KOPT-K1 (cell line): ENCODE measurements around the gene MGAT5.
A peak's percentile ranks its signal among the peaks of the same experiment; 100 is the strongest.

Source experiments
- H3K27ac ChIP-seq: fragments of 200-600 bp; sonication (generic); 2 replicates; pipeline ENCODE4 v1.5.1; 2016; ENCODE audit warnings: antibody characterized with exemption, mild to moderate bottlenecking, low read depth, low read length; ENCODE audit not compliant: poor library complexity, severe bottlenecking
- H3K36me3 ChIP-seq: fragments of 200-600 bp; sonication (generic); 2 replicates; pipeline ENCODE4 v1.5.1; 2017; ENCODE audit warnings: antibody characterized with exemption, mild to moderate bottlenecking, low read length, moderate library complexity; ENCODE audit not compliant: insufficient read depth
- H3K9me3 ChIP-seq: fragments of 200-600 bp; sonication (generic); 2 replicates; pipeline ENCODE4 v1.5.1; 2017; ENCODE audit warnings: antibody characterized with exemption, low read length, mild to moderate bottlenecking; ENCODE audit not compliant: insufficient read depth, poor library complexity, severe bottlenecking

The MGAT5 gene

GRCh38 chr2:134240061-134240460, 13.8 kb upstream of the MGAT5 start:
- Histone ChIP-seq H3K36me3 (no peaks in the 10 kb centered on the region), H3K27ac (no peak overlapping the region), H3K9me3 (no peaks in the 10 kb centered on the region)

- H3K9me3 ChIP-seq, result no peaks in the 10 kb centered on the region
- H3K27ac ChIP-seq, result no peak overlapping the region
- H3K36me3 ChIP-seq, result no peaks in the 10 kb centered on the region
These were observed 12.0 kb upstream of the MGAT5 start for GRCh38 chr2:134241911-134242310.

GRCh38 chr2:134243244-134243643, 10.6 kb upstream of the MGAT5 start:
- no peaks in the 10 kb centered on the region for H3K36me3 ChIP-seq
- H3K9me3 ChIP-seq, result no peaks in the 10 kb centered on the region
- H3K27ac ChIP-seq, result no peak overlapping the region

- peak overlapping the region; percentile 44 for H3K27ac ChIP-seq
- H3K36me3 ChIP-seq, result no peaks in the 10 kb centered on the region
- no peaks in the 10 kb centered on the region for H3K9me3 ChIP-seq
These were observed 9.8 kb upstream of the MGAT5 start for GRCh38 chr2:134244086-134244485.

- H3K27ac ChIP-seq, result peak overlapping the region; percentile 44
- no peaks in the 10 kb centered on the region for H3K9me3 ChIP-seq
These were observed 9.3 kb upstream of the MGAT5 start for GRCh38 chr2:134244587-134244986.

GRCh38 chr2:134245340-134245984, 8.4 kb upstream of the MGAT5 start:
- Histone ChIP-seq H3K36me3 (no peaks in the 10 kb centered on the region), H3K27ac (peak overlapping the region; percentile 23), H3K9me3 (no peaks in the 10 kb centered on the region)

More at GRCh38 chr2:134244587-134244986, 9.3 kb upstream of the MGAT5 start:
- H3K36me3 ChIP-seq, result no peaks in the 10 kb centered on the region

GRCh38 chr2:134246154-134246874, 7.6 kb upstream of the MGAT5 start:
- Histone ChIP-seq H3K36me3 (no peaks in the 10 kb centered on the region), H3K9me3 (no peaks in the 10 kb centered on the region), H3K27ac (peak overlapping the region; percentile 35)

GRCh38 chr2:134247679-134248078, 6.2 kb upstream of the MGAT5 start:
- Histone ChIP-seq H3K36me3 (no peaks in the 10 kb centered on the region), H3K9me3 (no peaks in the 10 kb centered on the region), H3K27ac (no peak overlapping the region)

GRCh38 chr2:134248913-134249312, 5.0 kb upstream of the MGAT5 start:
- no peak overlapping the region for H3K27ac ChIP-seq
- H3K9me3 ChIP-seq, result no peaks in the 10 kb centered on the region
- no peaks in the 10 kb centered on the region for H3K36me3 ChIP-seq

- no peaks in the 10 kb centered on the region for H3K9me3 ChIP-seq
- peaks cover 5% of the 10 kb centered on the region; the same call in 1 of the 2 replicates for H3K36me3 ChIP-seq
- H3K27ac ChIP-seq, result peak overlapping the region; percentile 22
These were observed 4.1 kb upstream of the MGAT5 start for GRCh38 chr2:134249755-134250154.

- peaks cover 7% of the 10 kb centered on the region; the same call in 1 of the 2 replicates for H3K36me3 ChIP-seq
- H3K9me3 ChIP-seq, result no peaks in the 10 kb centered on the region
- no peak overlapping the region for H3K27ac ChIP-seq
These were observed 2.9 kb upstream of the MGAT5 start for GRCh38 chr2:134250840-134251461.

GRCh38 chr2:134252092-134252750, 1.7 kb upstream of the MGAT5 start:
- H3K9me3 ChIP-seq, result no peaks in the 10 kb centered on the region
- peaks cover 7% of the 10 kb centered on the region; the same call in 1 of the 2 replicates for H3K36me3 ChIP-seq
- H3K27ac ChIP-seq, result no peak overlapping the region

- Histone ChIP-seq H3K27ac (peak overlapping the region; percentile 8), H3K36me3 (peaks cover 7% of the 10 kb centered on the region; the same call in 1 of the 2 replicates), H3K9me3 (no peaks in the 10 kb centered on the region)
These were observed 661 bp upstream of the MGAT5 start for GRCh38 chr2:134253117-134253704.

- peaks cover 7% of the 10 kb centered on the region; the same call in 1 of the 2 replicates for H3K36me3 ChIP-seq
- no peaks in the 10 kb centered on the region for H3K9me3 ChIP-seq
- H3K27ac ChIP-seq, result no peak overlapping the region
These were observed 952 bp downstream of the MGAT5 start for GRCh38 chr2:134254824-134255223.

- Histone ChIP-seq H3K9me3 (no peaks in the 10 kb centered on the region), H3K36me3 (peaks cover 7% of the 10 kb centered on the region; the same call in 1 of the 2 replicates), H3K27ac (peak overlapping the region; percentile 67)
These were observed 3.1 kb downstream of the MGAT5 start for GRCh38 chr2:134256956-134257355.
